Cardiac septum (tissue), 1 donor: ENCODE data around the gene TYW1B. TPM values are rescaled to one million over a fixed set of nuclear protein-coding genes. Genes with fewer than 3 reads are reported as not detected.
"Not testable (repeated sequence)": the region's sequence is repeated elsewhere in the genome, so short reads cannot be mapped to it uniquely, and the experiment has no call there.

Experiments
- DNase-seq: peaks from one replicate; pipeline ENCODE4 v3.0.0-alpha.2; 2020; ENCODE audit warnings: low spot score
- intact Hi-C: fragments of 100-400 bp; cut with DNase I; formaldehyde crosslinking; loops from one replicate; pipeline ENCODE4 v1.14.0; 2022
- microRNA-seq: library from miRNA; unstranded; fragments of <30 nt; microRNA quantifications from one replicate; pipeline ENCODE4 v1.2.0, GENCODE V29; 2020
- total RNA-seq: library from RNA; stranded (reverse); fragmentation: NEBNext Ultra II Directional; extraction: Animal tissue kit (Norgen Biotek cat#: 25700); gene quantifications from one replicate; pipeline ENCODE4 v1.2.1, GENCODE V29; 2021
- donor health status: DM: no; HTN: no; CAD: no.

TYW1B gene
- total RNA-seq, 1 donor from 2014 or later: 0.92 TPM

- intact Hi-C loops, DNase-seq: not testable (repeated sequence)
Observed at GRCh38 chr7:72536038-72536437, 292.0 kb downstream of the TYW1B start.

DNA sequence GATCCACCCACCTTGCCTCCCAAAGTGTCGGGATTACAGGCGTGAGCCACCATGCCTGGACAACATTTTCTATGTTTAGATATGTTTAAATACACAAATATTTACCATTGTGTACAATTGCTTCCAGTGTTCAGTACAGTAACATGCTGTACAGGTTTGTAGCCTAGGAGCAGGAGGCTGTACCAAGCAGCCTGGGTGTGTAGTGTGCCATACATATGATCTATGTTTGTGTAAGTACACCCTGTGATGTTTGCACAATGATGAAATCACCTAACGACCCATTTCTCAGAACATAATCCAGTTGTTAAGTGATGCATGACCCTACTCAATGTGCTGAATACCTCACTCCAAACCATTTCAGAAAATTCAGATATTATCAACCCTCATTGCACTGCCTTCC lies 297.0 kb downstream of the TYW1B start:
- intact Hi-C loops, DNase-seq: not testable (repeated sequence)

Small RNAs within 50 kb of the gene (microRNA-seq; reads per million reads assigned to microRNA genes)
- gene MIR4650-2: not detected

Other genes starting within 250 kb of the TYW1B start
- 21.1 TPM for gene POM121, start 96.9 kb upstream of the TYW1B start, total RNA-seq
- gene TRIM74, start 141.3 kb upstream of the TYW1B start, total RNA-seq: 0.78 TPM
- gene SPDYE8, start 201.6 kb upstream of the TYW1B start, total RNA-seq: not detected
- gene SPDYE11, start 229.7 kb upstream of the TYW1B start, total RNA-seq: not detected